Pons (tissue), 1 donor: Measurements from ENCODE around the gene SRSF11.

ENCODE experiments used
- DNase-seq: peaks from one replicate; pipeline ENCODE4 v3.0.0-alpha.2; 2016; ENCODE audit warnings: low spot score

Gene SRSF11

DNA sequence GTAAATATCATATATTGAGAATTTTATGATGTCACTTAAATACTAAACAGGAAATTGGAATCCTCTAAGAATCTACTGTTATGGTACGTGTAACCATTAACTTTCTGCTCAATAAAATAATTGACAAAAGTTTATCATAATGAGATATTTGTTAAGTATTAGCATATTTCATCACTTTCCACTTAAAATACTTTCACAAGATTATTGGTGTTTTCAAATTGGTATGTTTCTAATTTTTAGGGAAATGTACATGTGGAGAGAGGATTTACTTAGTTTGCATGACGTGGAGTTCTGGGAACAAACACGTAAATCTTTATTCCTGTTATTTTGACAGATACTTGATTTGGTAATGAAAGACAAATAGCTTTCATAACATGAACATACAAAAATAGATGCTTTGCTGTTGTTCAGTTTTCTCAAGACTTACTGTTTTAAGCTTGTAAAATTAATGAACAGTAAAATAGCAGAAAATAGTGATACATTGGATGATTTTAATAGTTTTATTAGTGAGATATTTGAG lies 1.6 kb downstream of the SRSF11 start:
- no peak for DNase-seq

DNA sequence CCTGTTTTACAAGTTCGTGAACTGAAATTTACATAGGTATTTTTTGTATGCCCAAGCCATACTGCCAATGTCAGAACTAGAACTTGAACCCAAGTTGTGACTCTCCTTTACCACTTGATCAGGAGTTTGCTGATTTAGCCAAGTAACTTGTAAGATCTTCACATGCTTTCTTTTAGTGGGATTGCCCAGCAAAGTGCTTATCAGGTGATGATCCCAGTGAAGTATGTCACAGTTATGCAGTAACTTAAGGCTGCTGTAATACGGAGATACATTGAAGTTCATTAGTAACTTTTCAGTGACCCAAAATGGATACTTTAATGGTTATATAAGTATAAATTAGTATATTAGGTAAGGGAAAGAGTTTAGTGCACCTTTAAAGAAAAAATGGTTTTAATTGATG lies 3.8 kb downstream of the SRSF11 start:
- no peak for DNase-seq

DNA sequence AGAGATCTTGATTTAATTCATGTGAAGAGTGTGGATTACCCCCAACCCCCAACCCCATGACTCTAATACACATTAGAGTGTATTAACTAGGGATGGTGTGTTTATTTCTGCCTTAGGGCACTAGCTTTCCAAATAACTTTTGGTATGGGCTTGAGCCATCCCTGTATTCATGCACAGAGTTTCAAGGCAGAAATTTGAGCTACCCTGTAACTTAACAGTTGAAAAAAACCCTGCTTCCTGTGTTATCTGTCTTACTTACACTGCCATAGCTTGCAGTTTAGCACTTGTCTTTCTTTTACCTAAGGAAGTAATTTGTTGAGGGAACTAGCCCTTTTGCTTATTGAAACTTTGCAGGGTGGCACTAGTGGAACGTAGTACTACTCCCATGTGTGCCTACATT lies 6.3 kb downstream of the SRSF11 start:
- no peak for DNase-seq

DNA sequence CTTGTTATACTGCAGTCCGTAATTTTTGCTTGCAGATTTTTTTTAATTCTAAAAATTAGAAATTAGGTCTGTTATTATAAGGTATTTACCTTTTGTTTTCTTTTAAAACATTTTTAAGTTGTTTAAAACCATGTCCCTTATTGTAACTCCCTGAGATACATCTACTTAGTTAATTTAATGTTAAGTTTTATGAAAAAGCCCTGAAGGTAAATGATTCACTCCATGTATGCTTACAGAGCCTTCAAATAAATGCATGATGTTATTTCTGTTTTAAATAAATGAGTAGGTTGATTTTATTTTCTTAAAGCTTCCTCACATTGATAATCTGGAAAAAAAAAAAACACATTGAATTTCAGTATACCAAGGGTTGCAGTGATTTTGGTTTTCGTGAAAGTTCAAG lies 7.5 kb downstream of the SRSF11 start:
- DNase-seq, result no peak

DNA sequence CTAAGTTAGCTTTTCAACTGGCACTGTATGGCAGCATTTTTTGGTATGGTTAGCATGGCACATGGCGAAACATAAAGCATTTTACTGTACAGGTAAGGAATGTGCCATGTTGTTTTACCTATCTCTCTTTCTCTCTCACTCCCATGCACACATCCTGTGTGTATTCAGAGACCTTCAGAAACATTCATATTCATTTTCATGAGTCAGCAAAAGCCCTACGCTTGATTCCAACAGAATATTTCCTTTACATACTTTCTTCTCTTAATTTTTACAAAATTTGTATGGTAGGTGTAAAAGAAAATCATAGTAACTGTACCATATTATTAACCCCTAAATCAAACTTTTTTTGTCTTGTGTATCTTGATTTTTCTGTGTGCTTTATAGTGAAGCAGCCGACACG lies 10.3 kb downstream of the SRSF11 start:
- DNase-seq, result no peak

DNA sequence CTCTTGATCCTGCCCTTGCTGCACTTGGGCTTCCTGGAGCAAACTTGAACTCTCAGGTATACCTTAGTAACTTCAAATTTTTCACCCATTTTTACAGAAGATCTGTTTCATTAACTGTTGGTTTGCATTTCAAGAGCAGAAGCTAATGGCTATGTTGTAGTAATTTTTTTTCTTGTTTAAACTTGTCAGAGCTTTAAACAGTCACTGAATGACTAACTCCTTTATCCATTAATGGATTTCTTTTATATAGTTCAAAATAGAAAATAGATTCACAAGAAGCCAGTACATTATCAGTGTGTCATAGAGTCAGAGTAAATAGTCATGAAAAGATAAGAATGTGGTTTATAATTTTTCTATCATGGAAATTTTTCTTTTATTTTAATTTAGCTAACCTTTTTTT lies 13.6 kb downstream of the SRSF11 start:
- DNase-seq, result no peak

DNA sequence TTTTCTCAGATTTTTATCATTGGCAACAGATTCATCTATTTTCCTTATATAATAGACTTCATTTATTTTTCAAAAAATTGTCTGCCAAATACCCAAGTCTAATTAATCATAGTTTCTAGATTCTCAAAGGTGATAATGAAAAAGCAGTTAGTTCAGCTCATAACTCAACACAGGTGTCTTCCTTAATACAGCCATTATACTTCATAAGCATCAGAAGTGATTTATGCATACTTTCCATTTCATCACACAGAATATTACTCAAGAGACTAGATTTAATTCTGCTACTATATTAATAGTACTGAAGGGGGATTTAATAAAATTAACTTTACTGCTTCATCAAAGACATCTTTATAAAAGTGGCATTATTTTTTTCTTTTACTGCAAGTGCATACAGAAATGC lies 18.8 kb downstream of the SRSF11 start:
- DNase-seq, result no peak

DNA sequence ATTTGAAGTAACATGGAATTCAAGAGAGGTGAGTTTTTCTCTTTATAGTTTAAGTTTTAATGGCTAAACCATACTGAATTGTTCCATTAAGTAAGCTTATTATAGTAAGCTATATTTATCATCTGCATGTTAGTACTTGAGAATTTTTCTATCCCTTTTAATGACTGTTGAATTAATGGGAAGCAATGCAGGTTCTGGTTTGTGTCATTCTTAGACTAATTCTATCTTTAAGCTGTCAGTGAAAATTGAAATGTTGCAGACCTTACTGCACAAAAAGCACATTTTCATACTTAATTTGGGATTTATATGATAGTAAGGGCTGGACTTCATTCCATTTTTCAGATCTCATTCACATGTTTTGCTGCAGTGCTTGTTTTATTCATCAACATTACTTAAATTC lies 25.9 kb downstream of the SRSF11 start:
- DNase-seq, result no peak

DNA sequence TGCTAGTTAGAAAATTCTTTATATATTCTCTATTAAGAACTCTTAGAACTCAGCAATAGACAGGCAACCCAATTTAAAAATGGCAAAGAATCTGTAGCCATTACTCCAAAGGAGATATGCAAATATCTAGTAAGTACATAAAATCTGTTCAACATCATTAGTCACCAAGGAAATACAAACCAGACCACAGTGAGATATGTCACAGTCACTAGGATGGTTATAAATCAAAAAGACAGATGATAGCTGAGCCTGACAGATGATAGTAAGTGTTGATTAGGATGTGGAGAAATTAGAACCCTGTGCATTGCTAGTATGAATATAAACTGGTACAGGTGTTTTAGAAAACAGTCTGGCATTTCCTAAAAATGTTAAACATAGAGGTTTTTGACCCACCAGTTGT lies 26.6 kb downstream of the SRSF11 start:
- DNase-seq, result no peak

DNA sequence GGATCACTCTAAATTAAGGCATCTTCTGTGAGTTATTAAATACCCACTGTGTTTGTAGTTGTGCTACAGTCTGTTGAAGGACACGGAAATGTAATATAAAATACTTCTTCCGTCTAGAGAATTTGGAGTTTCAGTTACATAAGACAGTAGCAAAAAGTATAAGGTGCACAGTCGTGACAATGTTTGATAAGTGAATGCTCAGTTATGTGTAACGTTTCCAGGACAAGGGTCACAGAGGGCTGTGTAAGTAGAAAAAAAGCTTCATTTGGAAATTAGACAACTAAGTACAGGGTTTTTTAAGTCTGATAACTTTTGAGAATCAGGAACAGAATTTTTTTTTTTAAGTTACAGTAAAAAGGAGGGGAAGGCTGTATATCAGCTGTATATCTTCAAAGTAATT lies 27.5 kb downstream of the SRSF11 start:
- no peak for DNase-seq

DNA sequence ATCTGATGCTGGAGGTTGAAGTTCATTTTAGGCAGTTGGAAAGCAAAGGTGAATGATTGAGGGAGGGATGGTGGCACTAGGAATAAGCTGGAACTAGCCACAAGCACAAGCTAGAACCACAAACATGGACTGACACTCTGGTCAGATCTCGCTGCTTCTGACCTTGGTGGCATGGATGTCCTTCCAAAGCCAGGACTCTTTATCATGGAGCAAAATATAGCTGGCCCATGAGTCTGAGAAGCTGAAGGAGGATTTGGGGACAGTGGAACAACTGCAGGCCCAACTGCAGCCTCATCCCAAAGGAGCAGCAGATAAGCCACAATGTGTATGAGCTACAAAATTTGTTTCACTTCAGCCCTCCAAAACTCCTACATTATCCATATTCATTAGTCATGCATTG lies 35.5 kb downstream of the SRSF11 start:
- no peak for DNase-seq

DNA sequence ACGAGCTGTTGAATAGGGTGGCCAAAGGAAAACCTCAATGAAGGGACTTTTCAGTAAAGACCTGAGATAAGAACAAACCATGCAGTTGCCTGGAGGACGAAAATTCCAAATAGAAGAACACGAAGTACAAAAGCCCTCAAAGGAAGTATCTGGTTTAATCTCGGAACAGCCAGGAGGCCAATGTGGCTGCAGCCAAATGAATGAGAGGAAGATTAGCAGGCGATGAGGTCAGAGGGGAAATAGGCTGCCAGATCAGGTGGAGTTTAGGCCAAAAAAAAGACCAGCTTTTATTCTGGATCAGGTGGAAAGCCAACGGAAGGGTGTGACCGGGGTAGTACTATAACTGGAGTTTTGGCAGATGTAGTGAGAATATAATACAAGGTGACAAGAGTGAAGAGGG lies 43.7 kb downstream of the SRSF11 start:
- DNase-seq, result no peak

DNA sequence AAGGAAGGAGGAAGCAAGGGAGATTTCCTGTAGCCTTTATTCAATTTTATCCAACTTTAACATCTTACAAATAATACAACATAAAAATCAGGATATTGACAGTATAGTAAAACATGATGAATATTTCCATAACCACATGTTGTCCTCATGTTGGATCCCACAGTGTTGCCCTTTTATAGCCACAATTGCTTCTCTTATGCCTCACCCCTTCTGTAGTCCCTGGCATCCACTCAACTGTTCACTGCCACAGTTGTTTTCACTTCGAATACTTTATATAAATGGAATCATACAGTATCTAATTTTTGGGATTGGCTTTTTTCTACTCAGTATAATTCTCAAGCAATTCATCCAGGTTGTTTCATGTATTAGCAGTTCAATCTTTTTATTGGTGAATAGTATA lies 44.8 kb downstream of the SRSF11 start:
- DNase-seq, result no peak

DNA sequence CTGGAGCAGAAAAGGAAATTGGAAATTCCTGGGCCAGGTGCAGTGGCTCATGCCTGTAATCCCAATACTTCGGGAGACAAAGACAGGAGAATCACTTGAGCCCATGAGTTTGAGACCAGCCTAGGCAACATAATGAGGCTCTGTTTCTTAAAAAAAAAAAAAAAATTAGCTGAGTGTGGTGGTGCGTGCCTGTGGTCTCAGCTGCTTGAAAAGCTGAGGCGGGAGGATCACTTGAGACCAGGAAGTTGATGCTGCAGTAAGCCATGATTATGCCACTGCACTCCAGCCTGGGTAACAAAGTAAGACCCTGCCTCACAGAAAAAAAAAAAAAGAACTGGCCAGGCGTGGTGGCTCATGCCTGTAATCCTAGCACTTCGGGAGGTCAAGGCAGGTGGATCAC lies 56.7 kb downstream of the SRSF11 start:
- no peak for DNase-seq

DNA sequence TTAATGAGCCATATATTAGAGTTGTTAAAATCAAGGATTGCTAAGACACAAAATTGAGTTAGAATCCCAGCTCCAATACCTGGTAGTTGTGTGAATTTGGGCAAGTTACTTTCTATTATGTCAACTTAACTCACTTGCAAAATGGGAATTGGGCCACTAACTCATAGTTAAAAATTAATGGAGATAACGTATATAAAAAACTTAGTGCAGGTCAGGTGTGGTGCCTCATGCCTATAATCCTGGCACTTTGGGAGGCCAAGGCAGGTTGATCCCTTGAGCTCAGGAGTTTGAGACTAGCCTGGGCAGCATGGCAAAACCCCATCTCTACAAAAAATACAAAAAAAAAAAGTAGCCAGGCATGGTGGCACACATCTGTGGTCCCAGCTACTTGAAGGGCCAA lies 57.5 kb downstream of the SRSF11 start:
- DNase-seq, result no peak

DNA sequence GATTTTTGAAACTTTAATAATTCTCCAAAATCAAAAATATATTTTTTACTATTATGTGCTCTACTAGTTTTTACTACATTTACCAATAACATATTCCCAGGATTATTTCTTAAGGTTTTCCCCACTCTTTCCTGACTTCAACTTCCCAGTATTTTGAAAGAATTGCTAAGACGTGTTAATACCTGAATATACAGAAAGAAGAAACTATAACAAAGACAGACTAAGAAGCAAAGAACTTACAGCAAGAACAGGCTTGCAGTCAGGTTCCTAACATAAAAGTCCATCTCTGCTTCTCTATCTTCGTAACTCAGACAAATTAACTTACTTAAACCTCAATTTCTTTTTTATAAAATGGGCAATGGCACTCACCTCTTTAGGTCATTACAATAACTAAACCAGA lies 63.2 kb downstream of the SRSF11 start:
- no peak for DNase-seq

DNA sequence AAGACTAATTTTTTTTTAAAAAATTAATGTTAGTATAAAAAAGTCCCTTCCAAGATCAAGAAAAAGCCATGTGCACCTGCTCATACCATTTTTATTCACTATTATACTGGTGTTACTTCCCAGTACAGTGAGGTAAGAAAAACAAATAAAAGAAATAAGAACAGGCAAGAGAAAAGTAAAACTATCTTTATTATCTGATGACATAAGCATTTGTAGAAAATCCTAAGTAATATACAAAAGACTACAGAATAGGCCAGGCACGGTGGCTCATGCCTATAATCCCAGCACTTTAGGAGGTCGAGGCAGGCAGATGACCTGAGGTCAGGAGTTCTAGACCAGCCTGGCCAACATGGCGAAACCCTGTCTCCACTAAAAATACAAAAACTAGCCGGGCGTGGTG lies 65.3 kb downstream of the SRSF11 start:
- no peak for DNase-seq

DNA sequence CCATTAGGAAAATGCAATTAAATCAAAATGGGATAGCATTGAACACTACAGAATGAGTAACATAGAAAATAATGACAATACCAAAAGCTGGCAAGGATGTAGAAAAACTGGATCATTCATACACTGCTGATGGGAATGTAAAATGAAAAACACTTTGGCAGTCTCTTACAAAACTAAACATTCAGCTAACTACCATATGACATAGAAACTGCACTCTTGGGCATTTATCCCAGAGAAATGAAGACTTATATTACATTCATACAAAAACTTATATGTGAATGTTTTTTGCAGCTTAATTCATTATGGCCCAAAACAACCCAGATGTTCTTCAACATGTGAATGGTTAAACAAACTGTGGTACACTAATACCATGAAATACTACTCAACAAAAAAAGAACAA lies 67.0 kb downstream of the SRSF11 start:
- DNase-seq, result no peak

DNA sequence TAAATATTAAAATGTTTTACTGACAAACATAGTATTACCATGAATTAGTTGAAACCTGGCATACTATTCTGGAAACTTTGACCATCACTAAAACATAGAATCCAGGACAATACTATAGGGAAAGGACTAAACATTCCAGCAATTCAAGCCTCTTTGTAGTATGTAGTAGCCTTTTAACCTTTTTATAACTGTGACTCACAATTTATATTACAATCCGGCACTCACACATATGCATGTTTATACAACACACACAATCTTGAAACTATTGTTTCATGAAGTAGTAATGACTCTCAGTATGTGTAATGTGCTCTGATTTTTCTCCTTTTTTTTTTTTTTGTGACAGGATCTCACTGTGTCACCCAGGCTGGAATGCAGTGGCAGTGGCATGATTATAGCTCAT lies 69.0 kb downstream of the SRSF11 start:
- DNase-seq, result no peak

DNA sequence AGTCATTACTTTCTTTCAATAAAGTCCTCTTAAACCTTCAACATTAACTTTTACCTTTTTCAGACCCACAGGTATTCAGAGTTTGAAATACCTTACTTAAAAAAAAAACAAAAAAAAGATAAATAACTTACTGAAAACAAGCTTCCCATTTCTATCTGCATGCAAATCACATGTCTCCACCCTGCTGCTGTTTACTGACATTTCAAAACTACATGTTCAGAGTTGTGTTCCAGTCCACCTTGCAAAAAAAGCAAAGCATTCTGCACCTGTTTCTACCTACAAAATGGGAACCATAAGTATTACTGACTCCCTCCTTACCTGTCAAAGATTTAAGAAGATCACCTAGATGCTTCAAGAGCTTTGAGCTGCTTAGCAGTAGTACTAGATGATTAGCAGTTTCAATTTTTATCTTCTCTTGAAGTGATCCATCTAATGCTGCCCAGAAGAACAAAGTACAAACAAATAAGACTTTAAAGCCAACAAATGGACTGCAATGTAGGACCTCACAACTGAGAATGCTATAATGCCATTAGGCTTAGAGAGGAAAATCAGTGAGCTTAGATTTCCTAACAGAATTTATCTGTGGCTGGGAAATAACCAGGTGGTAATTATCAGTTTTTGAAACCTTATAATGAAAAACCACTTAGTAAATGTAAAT lies 72.1 kb downstream of the SRSF11 start:
- no peak for DNase-seq

DNA sequence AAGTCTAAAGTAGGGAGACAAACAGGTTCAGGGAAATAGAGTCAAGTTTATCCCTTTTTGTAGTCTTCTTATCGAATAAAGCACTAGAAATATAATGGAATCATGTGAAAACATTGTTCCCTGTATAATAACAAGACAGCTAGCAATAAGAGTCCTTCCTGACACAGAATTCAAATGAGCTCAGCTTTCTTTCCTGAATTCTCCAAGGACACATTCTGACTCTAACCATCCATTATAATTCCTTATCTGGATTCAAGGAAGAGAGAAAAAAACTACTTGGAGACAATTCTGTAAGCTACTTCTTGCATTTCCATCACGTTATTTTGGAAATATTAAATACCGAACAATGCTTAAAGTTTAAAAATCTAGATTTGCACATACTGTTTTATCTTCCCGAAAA lies 74.6 kb downstream of the SRSF11 start:
- no peak for DNase-seq

DNA sequence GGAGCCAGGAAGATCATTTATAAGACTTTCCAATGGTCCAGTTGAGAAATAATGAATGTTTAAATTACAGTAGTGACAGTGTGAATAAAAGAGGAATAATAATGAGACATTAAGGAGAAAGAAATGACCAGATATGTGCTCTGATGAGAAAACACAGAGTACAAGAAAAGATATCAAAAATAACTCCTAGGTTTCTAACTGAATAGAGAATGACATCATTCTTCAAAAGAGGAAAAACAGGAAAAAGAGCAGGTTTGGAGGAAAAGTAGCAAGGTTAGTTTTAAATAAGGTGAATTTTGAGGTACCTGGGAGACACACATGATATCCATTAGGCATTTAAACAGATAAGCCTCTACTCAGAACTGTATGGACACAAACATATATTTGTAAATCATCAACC lies 78.3 kb downstream of the SRSF11 start:
- DNase-seq, result no peak
